Measurements from ENCODE around the gene BICC1. TPM values are rescaled to one million over a fixed set of nuclear protein-coding genes. Genes with fewer than 3 reads are reported as not detected.

The BICC1 gene
- total RNA-seq, 1 experiment from 2014 or later, result 0.67 TPM

DNA sequence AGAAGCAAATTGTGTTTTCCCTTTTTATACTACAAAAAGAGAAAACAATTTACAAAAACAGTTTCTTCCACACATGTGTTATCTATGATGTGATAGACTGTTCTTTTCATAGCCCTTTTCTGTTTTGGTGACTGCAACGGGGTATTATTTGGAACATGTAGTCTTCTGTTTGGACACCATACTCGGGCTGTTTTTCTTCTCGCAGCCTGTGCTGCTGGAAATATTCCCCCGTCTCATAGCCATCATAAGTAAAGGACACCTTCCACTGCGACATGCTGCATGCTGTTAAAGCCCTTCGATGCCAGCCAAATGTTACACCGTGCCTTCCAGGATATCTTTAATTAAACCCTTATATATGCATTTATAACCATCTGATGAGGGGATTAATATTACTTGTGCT lies 222.4 kb downstream of the BICC1 start:
- TF ChIP-seq POLR2AphosphoS5 (IDR thresholded peaks at IDR 0.05; ENCODE audit: low read depth, low read length) (no peak), TCF7L2 (IDR thresholded peaks at IDR 0.05; ENCODE audit: low read depth, low read length) (no peak), SIN3A (IDR thresholded peaks at IDR 0.05; ENCODE audit: borderline replicate concordance, insufficient read depth, low read depth, low read length) (no peak)
- no peaks in the 10 kb centered on the region for H3K36me3 ChIP-seq (ENCODE audit: control insufficient read depth, insufficient read depth, low read length)
- no peaks in the 10 kb centered on the region for H3K27me3 ChIP-seq (ENCODE audit: control insufficient read depth, insufficient read depth, low read length)
- H3K27ac ChIP-seq (ENCODE audit: low read length), result no peak overlapping the region
- POLR2A ChIA-PET, result no interaction called here
- H3K9me3 ChIP-seq (ENCODE audit: control insufficient read depth, insufficient read depth, low read depth, low read length), result no peaks in the 10 kb centered on the region
- no peaks in the 10 kb centered on the region for H3K4me1 ChIP-seq (ENCODE audit: control insufficient read depth, insufficient read depth, low read length)
- ATAC-seq, result no peak
- DNase-seq (ENCODE audit: low read depth, low spot score), result no peak
- H3K4me3 ChIP-seq (ENCODE audit: low read depth in 2 of 2, low read length in 2 of 2), result no peak overlapping the region
- BruUV-seq (replicated peaks), result no TSS peak
- in situ Hi-C loops (cut with HindIII; ENCODE audit: low pct_unique_long_range_greater_than_20kb, low sequenced_read_pairs), result no loop called here
- CTCF ChIA-PET, result no interaction called here
- intact Hi-C loops (cut with micrococcal nuclease; ENCODE audit: unreplicated experiment), result no loop called here

GRCh38 chr10:58740620-58741369 lies 228.1 kb downstream of the BICC1 start:
- no peak for ATAC-seq
- Histone ChIP-seq H3K36me3 (ENCODE audit: control insufficient read depth, insufficient read depth, low read length) (no peaks in the 10 kb centered on the region), H3K4me3 (ENCODE audit: low read depth in 2 of 2, low read length in 2 of 2) (no peak overlapping the region), H3K9me3 (ENCODE audit: control insufficient read depth, insufficient read depth, low read depth, low read length) (no peaks in the 10 kb centered on the region), H3K4me1 (ENCODE audit: control insufficient read depth, insufficient read depth, low read length) (no peaks in the 10 kb centered on the region), H3K27ac (ENCODE audit: low read length) (no peak overlapping the region), H3K27me3 (ENCODE audit: control insufficient read depth, insufficient read depth, low read length) (no peaks in the 10 kb centered on the region)
- no peak for DNase-seq (ENCODE audit: low read depth, low spot score)
- intact Hi-C loops (cut with micrococcal nuclease; ENCODE audit: unreplicated experiment) (loop anchor here (10.0 kb wide), 1 partner anchor 206 kb away; no protein-coding TSS in a partner anchor), in situ Hi-C loops (cut with HindIII; ENCODE audit: low pct_unique_long_range_greater_than_20kb, low sequenced_read_pairs) (no loop called here)
- ChIA-PET POLR2A (no interaction called here), CTCF (no interaction called here)
- no peak for TF ChIP-seq POLR2AphosphoS5 (IDR thresholded peaks at IDR 0.05; ENCODE audit: low read depth, low read length)
- TF ChIP-seq TCF7L2 (IDR thresholded peaks at IDR 0.05; ENCODE audit: low read depth, low read length), result no peak
- TF ChIP-seq REST (IDR thresholded peaks at IDR 0.05; ENCODE audit: insufficient read depth in 1 of 2, low read depth in 2 of 2, low read length in 1 of 2), result no peak
- BruUV-seq (replicated peaks), result no TSS peak

GRCh38 chr10:58741673-58742072 lies 229.0 kb downstream of the BICC1 start:
- Histone ChIP-seq H3K4me3 (ENCODE audit: low read depth in 2 of 2, low read length in 2 of 2) (no peak overlapping the region), H3K27me3 (ENCODE audit: control insufficient read depth, insufficient read depth, low read length) (no peaks in the 10 kb centered on the region), H3K27ac (ENCODE audit: low read length) (no peak overlapping the region), H3K4me1 (ENCODE audit: control insufficient read depth, insufficient read depth, low read length) (no peaks in the 10 kb centered on the region), H3K9me3 (ENCODE audit: control insufficient read depth, insufficient read depth, low read depth, low read length) (no peaks in the 10 kb centered on the region), H3K36me3 (ENCODE audit: control insufficient read depth, insufficient read depth, low read length) (no peaks in the 10 kb centered on the region)
- CTCF ChIA-PET, result no interaction called here
- intact Hi-C loops (cut with micrococcal nuclease; ENCODE audit: unreplicated experiment) (loop anchor here (10.0 kb wide), 1 partner anchor 207 kb away; no protein-coding TSS in a partner anchor), in situ Hi-C loops (cut with HindIII; ENCODE audit: low pct_unique_long_range_greater_than_20kb, low sequenced_read_pairs) (no loop called here)
- BruUV-seq (replicated peaks), result no TSS peak
- TF ChIP-seq SIN3A (IDR thresholded peaks at IDR 0.05; ENCODE audit: borderline replicate concordance, insufficient read depth, low read depth, low read length) (no peak), POLR2AphosphoS5 (IDR thresholded peaks at IDR 0.05; ENCODE audit: low read depth, low read length) (no peak), TCF7L2 (IDR thresholded peaks at IDR 0.05; ENCODE audit: low read depth, low read length) (no peak), REST (IDR thresholded peaks at IDR 0.05; ENCODE audit: insufficient read depth in 1 of 2, low read depth in 2 of 2, low read length in 1 of 2) (no peak)
- TF ChIP-seq, protein P1, sequence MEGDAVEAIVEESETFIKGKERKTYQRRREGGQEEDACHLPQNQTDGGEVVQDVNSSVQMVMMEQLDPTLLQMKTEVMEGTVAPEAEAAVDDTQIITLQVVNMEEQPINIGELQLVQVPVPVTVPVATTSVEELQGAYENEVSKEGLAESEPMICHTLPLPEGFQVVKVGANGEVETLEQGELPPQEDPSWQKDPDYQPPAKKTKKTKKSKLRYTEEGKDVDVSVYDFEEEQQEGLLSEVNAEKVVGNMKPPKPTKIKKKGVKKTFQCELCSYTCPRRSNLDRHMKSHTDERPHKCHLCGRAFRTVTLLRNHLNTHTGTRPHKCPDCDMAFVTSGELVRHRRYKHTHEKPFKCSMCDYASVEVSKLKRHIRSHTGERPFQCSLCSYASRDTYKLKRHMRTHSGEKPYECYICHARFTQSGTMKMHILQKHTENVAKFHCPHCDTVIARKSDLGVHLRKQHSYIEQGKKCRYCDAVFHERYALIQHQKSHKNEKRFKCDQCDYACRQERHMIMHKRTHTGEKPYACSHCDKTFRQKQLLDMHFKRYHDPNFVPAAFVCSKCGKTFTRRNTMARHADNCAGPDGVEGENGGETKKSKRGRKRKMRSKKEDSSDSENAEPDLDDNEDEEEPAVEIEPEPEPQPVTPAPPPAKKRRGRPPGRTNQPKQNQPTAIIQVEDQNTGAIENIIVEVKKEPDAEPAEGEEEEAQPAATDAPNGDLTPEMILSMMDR (IDR thresholded peaks at IDR 0.05), result no peak
- DNase-seq (ENCODE audit: low read depth, low spot score) (no peak), ATAC-seq (no peak)
- POLR2A ChIA-PET, result no interaction called here
